Endothelial cell (in vitro differentiated cells): ENCODE data around the gene APC. TPM values are rescaled to one million over a fixed set of nuclear protein-coding genes. Genes with fewer than 3 reads are reported as not detected.

Experiments
- DNase-seq: peaks from one replicate; pipeline ENCODE4 v3.0.0; 2021; ENCODE audit warnings: low spot score
- H3K27ac Mint-ChIP-seq: one replicate; pipeline ENCODE4 v1.8.0; 2021; ENCODE audit warnings: mixed read lengths, inconsistent platforms; ENCODE audit not compliant: unreplicated experiment
- H3K27me3 Mint-ChIP-seq: one replicate; pipeline ENCODE4 v1.8.0; 2021; ENCODE audit warnings: mild to moderate bottlenecking, moderate library complexity, mixed read lengths, inconsistent platforms; ENCODE audit not compliant: unreplicated experiment
- H3K36me3 Mint-ChIP-seq: one replicate; pipeline ENCODE4 v1.8.0; 2021; ENCODE audit warnings: mild to moderate bottlenecking, low read depth, mixed read lengths, inconsistent platforms; ENCODE audit not compliant: unreplicated experiment
- H3K4me1 Mint-ChIP-seq: one replicate; pipeline ENCODE4 v1.8.0; 2021; ENCODE audit warnings: mild to moderate bottlenecking, mixed read lengths, inconsistent platforms; ENCODE audit not compliant: unreplicated experiment
- H3K4me3 Mint-ChIP-seq: one replicate; pipeline ENCODE4 v1.8.0; 2021; ENCODE audit warnings: mild to moderate bottlenecking, mixed read lengths, inconsistent platforms; ENCODE audit not compliant: unreplicated experiment
- H3K9me3 Mint-ChIP-seq: one replicate; pipeline ENCODE4 v1.8.0; 2021; ENCODE audit warnings: mixed read lengths, inconsistent platforms; ENCODE audit not compliant: unreplicated experiment
- total RNA-seq: library from RNA; stranded (reverse); fragmentation: NEBNext Ultra II Directional; extraction: Animal tissue kit (Norgen Biotek cat#: 25700); gene quantifications from one replicate; pipeline ENCODE4 v1.2.1, GENCODE V29; 2021; ENCODE audit not compliant: unreplicated experiment
- TF ChIP-seq, protein P1 (sequence below): fragments of 200-600 bp; sonication (generic); IDR thresholded peaks from one replicate; pipeline ENCODE4 v1.5.0; 2021; ENCODE audit warnings: antibody characterized with exemption; ENCODE audit not compliant: unreplicated experiment

Gene APC
- total RNA-seq, 1 donor from 2014 or later: 66.5 TPM

DNA sequence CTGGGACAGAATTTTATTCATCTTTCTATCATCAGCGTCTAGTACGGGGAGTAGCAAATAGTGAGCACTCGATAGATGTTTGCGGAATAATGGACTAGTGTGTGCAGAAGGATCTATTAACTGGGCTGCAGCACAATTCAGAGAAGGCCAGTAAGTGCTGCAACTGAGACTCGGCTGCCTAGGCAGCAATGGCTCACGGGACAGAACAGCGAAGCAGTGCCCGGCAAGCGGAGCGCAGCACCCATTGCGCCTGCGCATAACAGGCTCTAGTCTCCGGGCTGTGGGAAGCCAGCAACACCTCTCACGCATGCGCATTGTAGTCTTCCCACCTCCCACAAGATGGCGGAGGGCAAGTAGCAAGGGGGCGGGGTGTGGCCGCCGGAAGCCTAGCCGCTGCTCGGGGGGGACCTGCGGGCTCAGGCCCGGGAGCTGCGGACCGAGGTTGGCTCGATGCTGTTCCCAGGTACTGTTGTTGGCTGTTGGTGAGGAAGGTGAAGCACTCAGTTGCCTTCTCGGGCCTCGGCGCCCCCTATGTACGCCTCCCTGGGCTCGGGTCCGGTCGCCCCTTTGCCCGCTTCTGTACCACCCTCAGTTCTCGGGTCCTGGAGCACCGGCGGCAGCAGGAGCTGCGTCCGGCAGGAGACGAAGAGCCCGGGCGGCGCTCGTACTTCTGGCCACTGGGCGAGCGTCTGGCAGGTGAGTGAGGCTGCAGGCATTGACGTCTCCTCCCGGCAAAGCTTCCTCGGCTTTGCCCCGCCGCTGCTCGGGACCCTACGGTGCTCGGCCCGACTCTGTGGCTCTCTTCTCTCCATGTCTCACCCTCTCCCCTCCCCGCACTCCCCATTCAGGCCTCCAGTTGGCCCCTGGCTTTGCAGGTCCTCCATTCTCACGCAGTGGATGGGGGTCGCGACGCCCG is 30.2 kb upstream of the APC start:
- peak; percentile 94 for DNase-seq
- H3K9me3 Mint-ChIP-seq: no peaks in the 10 kb centered on the region
- H3K4me1 Mint-ChIP-seq: peaks cover 48% of the 10 kb centered on the region
- peak overlapping the region; percentile 77 for H3K27ac Mint-ChIP-seq
- peaks cover 3% of the 10 kb centered on the region for H3K27me3 Mint-ChIP-seq
- H3K36me3 Mint-ChIP-seq: peaks cover 13% of the 10 kb centered on the region
- H3K4me3 Mint-ChIP-seq: peak overlapping the region; percentile 96
- TF ChIP-seq, protein P1, sequence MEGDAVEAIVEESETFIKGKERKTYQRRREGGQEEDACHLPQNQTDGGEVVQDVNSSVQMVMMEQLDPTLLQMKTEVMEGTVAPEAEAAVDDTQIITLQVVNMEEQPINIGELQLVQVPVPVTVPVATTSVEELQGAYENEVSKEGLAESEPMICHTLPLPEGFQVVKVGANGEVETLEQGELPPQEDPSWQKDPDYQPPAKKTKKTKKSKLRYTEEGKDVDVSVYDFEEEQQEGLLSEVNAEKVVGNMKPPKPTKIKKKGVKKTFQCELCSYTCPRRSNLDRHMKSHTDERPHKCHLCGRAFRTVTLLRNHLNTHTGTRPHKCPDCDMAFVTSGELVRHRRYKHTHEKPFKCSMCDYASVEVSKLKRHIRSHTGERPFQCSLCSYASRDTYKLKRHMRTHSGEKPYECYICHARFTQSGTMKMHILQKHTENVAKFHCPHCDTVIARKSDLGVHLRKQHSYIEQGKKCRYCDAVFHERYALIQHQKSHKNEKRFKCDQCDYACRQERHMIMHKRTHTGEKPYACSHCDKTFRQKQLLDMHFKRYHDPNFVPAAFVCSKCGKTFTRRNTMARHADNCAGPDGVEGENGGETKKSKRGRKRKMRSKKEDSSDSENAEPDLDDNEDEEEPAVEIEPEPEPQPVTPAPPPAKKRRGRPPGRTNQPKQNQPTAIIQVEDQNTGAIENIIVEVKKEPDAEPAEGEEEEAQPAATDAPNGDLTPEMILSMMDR: no peak

DNA sequence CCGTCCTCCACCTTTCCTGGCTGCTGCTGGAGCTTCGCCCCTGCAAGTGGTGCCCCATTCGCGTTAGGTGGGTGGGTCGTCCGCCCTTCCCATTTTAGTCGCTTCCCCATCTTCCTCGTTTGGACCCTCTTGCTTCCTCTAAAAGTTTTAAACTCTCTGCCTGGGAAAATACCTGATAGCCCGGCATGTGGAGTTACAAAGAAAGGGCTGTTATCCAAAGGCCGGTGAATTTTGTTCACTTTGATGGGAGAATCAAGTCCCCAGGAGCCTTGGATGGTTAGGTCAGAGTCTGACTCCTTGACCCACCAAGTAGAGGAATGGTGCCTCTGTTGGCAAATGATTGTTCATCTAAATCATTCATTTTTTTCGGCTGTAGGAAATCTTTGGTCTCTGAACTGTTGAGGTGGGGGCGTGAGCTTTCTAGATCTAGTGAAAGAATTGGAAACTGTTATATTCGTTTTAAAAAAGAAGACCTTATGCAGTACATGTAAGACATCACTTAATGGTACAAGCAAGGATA is 29.5 kb upstream of the APC start:
- H3K36me3 Mint-ChIP-seq: peaks cover 13% of the 10 kb centered on the region
- H3K9me3 Mint-ChIP-seq: no peaks in the 10 kb centered on the region
- peak overlapping the region; percentile 77 for H3K27ac Mint-ChIP-seq
- H3K4me3 Mint-ChIP-seq: peak overlapping the region; percentile 96
- DNase-seq: no peak
- H3K4me1 Mint-ChIP-seq: peaks cover 51% of the 10 kb centered on the region
- H3K27me3 Mint-ChIP-seq: peaks cover 3% of the 10 kb centered on the region
- TF ChIP-seq, protein P1: no peak

DNA sequence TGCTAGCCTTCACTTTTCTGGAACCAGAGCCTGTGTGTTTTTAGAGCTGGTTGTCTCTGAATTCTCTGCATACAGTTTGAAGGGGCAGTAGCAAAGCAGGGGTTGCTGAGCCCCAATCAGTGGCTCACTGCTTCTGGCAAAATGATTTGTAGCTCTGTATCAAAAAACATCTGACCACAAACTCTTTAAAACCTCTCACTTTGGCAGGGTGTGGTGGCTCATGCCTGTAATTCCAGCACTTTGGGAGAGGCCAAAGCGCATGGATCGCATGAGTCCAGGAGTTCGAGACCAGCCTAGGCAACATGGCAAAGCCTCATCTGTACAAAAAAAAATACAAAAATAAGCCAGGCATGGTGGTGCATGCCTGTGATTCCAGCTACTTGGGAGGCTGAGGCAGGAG is 28.3 kb upstream of the APC start:
- DNase-seq: no peak
- H3K36me3 Mint-ChIP-seq: peaks cover 13% of the 10 kb centered on the region
- H3K27ac Mint-ChIP-seq: no peak overlapping the region
- TF ChIP-seq, protein P1: no peak
- H3K4me1 Mint-ChIP-seq: peaks cover 44% of the 10 kb centered on the region
- H3K27me3 Mint-ChIP-seq: peaks cover 3% of the 10 kb centered on the region
- H3K4me3 Mint-ChIP-seq: no peak overlapping the region
- H3K9me3 Mint-ChIP-seq: no peaks in the 10 kb centered on the region

DNA sequence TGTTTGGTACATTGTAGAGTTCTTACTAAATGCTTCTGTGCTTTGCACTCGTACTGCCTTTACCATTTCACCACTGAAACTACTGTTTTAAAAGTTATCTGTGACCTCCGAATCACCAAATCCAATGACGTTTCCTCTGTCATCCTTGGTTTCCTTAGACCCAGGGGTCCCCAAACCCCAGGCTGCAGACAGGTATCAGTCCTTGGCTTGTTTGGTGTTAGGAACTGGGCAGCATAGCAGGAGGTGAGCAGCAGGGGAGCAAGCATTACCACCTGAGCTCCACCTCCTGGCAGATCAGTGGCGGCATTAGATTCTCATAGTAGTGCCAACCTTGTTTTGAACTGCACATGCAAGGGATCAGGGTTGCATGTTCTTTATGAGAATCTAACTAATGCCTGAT is 26.8 kb upstream of the APC start:
- TF ChIP-seq, protein P1: no peak
- H3K36me3 Mint-ChIP-seq: peaks cover 13% of the 10 kb centered on the region
- peaks cover 44% of the 10 kb centered on the region for H3K4me1 Mint-ChIP-seq
- no peak for DNase-seq
- peaks cover 3% of the 10 kb centered on the region for H3K27me3 Mint-ChIP-seq
- no peaks in the 10 kb centered on the region for H3K9me3 Mint-ChIP-seq
- H3K4me3 Mint-ChIP-seq: no peak overlapping the region
- H3K27ac Mint-ChIP-seq: no peak overlapping the region

DNA sequence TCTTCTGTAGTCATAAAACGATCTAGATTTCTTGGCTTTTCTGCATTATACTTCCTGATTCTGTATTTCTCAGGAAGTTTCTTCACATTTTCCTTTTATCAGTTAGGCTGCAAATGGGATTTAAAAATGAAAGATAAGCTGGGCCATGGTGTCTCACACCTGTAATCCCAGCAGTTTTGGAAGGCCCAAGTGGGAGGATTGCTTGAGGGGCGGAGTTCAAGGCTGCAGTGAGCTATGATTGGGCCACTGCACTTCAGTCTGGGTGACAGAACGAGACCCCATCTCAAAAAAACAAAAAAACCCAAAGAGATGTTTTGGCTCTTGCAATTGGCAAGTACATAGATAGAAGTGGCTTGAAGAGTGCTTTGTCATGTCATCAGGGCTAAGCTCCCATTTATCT is 26.2 kb upstream of the APC start:
- Mint-ChIP-seq H3K4me3 (no peak overlapping the region), H3K9me3 (no peaks in the 10 kb centered on the region), H3K27ac (no peak overlapping the region), H3K4me1 (peaks cover 41% of the 10 kb centered on the region), H3K27me3 (peaks cover 3% of the 10 kb centered on the region), H3K36me3 (peaks cover 13% of the 10 kb centered on the region)
- TF ChIP-seq, protein P1: no peak
- DNase-seq: no peak
